ENCODE measurements around the gene ARHGAP42. TPM values are rescaled to one million over a fixed set of nuclear protein-coding genes. Genes with fewer than 3 reads are reported as not detected.

The ARHGAP42 gene
- total and polyA plus RNA-seq, 2 experiments from 2014 or later: 0.74 to 2.7 TPM

GRCh38 chr11:100790073-100790472, 103.0 kb downstream of the ARHGAP42 start:
- Histone ChIP-seq H3K79me2 (ENCODE audit: insufficient read depth) (no peaks in the 10 kb centered on the region), H3K4me1 (ENCODE audit: insufficient read depth) (no peaks in the 10 kb centered on the region), H3K4me2 (ENCODE audit: unreplicated experiment) (no peak overlapping the region), H3K9me3 (ENCODE audit: low read depth) (no peaks in the 10 kb centered on the region), H3K27ac (no peak overlapping the region), H3K4me3 (no peak overlapping the region), H3K9ac (no peak overlapping the region), H3K9me2 (ENCODE audit: insufficient read depth) (no peaks in the 10 kb centered on the region), H2AFZ (no peak overlapping the region), H3K36me3 (ENCODE audit: low read depth) (no peaks in the 10 kb centered on the region), H3F3A (ENCODE audit: insufficient read depth) (no peaks in the 10 kb centered on the region), H3K27me3 (replicated peaks; ENCODE audit: insufficient read depth) (no peaks in the 10 kb centered on the region), H4K20me1 (ENCODE audit: insufficient read depth) (no peaks in the 10 kb centered on the region)
- no peak for TF ChIP-seq EZH2 (IDR thresholded peaks at IDR 0.05; ENCODE audit: insufficient read depth, poor library complexity, severe bottlenecking)
- WGBS, 2 experiments (ENCODE audit: low coverage in 1 of 2, low lambda C conversion rate in 2 of 2, missing lambda C conversion rate in 2 of 2): 74 to 76% methylated on average over 2 of the region's 2 CpGs
- DNase-seq: no peak
- in situ Hi-C loops (cut with MboI): no loop called here

- DNase-seq: no peak
- in situ Hi-C loops (cut with MboI): no loop called here
- Histone ChIP-seq H3K4me1 (ENCODE audit: insufficient read depth) (no peaks in the 10 kb centered on the region), H3K4me2 (ENCODE audit: unreplicated experiment) (no peak overlapping the region), H2AFZ (no peak overlapping the region), H4K20me1 (ENCODE audit: insufficient read depth) (no peaks in the 10 kb centered on the region), H3K27ac (no peak overlapping the region), H3K9ac (no peak overlapping the region), H3K27me3 (replicated peaks; ENCODE audit: insufficient read depth) (no peaks in the 10 kb centered on the region), H3K79me2 (ENCODE audit: insufficient read depth) (no peaks in the 10 kb centered on the region), H3K36me3 (ENCODE audit: low read depth) (no peaks in the 10 kb centered on the region), H3K9me3 (ENCODE audit: low read depth) (no peaks in the 10 kb centered on the region), H3K9me2 (ENCODE audit: insufficient read depth) (no peaks in the 10 kb centered on the region), H3K4me3 (no peak overlapping the region), H3F3A (ENCODE audit: insufficient read depth) (no peaks in the 10 kb centered on the region)
- TF ChIP-seq EZH2phosphoT487 (IDR thresholded peaks at IDR 0.05; ENCODE audit: insufficient read depth, low read depth): no peak
- TF ChIP-seq EZH2 (IDR thresholded peaks at IDR 0.05; ENCODE audit: insufficient read depth, poor library complexity, severe bottlenecking): no peak
Observed at GRCh38 chr11:100791103-100791502, 104.0 kb downstream of the ARHGAP42 start.

DNA sequence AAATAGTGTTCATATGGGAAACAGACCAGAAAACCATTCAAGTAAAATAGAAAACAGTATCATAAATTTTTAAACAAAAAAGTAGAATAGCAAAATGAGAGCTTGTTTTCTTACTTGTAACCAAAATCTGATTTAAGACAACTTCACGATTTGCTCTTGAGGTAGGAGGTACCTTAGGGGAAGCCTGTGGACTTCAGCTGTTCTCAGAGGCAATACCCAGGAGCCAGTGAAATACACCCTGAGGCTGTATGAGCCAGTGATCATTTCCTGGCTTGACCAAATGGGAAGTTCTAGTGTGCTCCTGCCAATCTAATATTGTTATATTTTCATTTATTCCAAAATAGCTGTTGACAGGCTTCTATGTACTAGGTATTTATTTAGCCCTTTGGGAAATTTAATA, 104.8 kb downstream of the ARHGAP42 start:
- 35% methylated on average over 1 of the region's 1 CpG for WGBS, 2 experiments (ENCODE audit: low coverage in 1 of 2, low lambda C conversion rate in 2 of 2, missing lambda C conversion rate in 2 of 2)
- H3K27me3 ChIP-seq (replicated peaks; ENCODE audit: insufficient read depth): no peaks in the 10 kb centered on the region
- no peaks in the 10 kb centered on the region for H3K9me2 ChIP-seq (ENCODE audit: insufficient read depth)
- in situ Hi-C loops (cut with MboI): no loop called here
- no peaks in the 10 kb centered on the region for H3K4me1 ChIP-seq (ENCODE audit: insufficient read depth)
- no peak for TF ChIP-seq EZH2phosphoT487 (IDR thresholded peaks at IDR 0.05; ENCODE audit: insufficient read depth, low read depth)
- no peak for TF ChIP-seq EZH2 (IDR thresholded peaks at IDR 0.05; ENCODE audit: insufficient read depth, poor library complexity, severe bottlenecking)
- no peak overlapping the region for H3K4me2 ChIP-seq (ENCODE audit: unreplicated experiment)
- no peak overlapping the region for H2AFZ ChIP-seq
- no peaks in the 10 kb centered on the region for H3K9me3 ChIP-seq (ENCODE audit: low read depth)
- no peak overlapping the region for H3K4me3 ChIP-seq
- no peak overlapping the region for H3K9ac ChIP-seq
- no peaks in the 10 kb centered on the region for H4K20me1 ChIP-seq (ENCODE audit: insufficient read depth)
- H3K36me3 ChIP-seq (ENCODE audit: low read depth): no peaks in the 10 kb centered on the region
- H3K27ac ChIP-seq: no peak overlapping the region
- no peaks in the 10 kb centered on the region for H3K79me2 ChIP-seq (ENCODE audit: insufficient read depth)
- DNase-seq: peak; percentile 8
- no peaks in the 10 kb centered on the region for H3F3A ChIP-seq (ENCODE audit: insufficient read depth)

DNA sequence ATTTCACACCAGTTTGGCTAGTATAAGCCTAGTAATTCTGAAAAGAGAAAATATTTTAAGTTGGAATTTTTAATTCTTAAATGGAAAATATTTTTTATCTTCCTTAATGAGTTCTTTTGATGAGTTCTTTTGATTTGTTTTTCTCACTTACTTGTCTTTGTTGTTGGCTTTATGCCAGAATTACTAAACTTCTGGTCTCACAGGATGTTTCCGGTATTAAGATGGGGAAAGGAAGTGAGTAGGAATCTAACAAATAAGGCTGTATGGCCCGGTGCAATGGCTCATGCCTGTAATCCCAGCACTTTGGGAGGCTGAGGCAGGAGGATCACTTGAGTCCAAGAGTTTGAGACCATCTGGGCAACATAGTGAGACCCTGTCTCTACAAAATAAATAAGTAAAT, 106.4 kb downstream of the ARHGAP42 start:
- Histone ChIP-seq H3K9ac (no peak overlapping the region), H4K20me1 (ENCODE audit: insufficient read depth) (no peaks in the 10 kb centered on the region), H3K79me2 (ENCODE audit: insufficient read depth) (no peaks in the 10 kb centered on the region), H3K36me3 (ENCODE audit: low read depth) (no peaks in the 10 kb centered on the region), H3F3A (ENCODE audit: insufficient read depth) (no peaks in the 10 kb centered on the region), H3K4me3 (no peak overlapping the region), H3K4me2 (ENCODE audit: unreplicated experiment) (no peak overlapping the region), H3K27ac (no peak overlapping the region), H3K4me1 (ENCODE audit: insufficient read depth) (no peaks in the 10 kb centered on the region), H2AFZ (no peak overlapping the region), H3K27me3 (replicated peaks; ENCODE audit: insufficient read depth) (no peaks in the 10 kb centered on the region), H3K9me3 (ENCODE audit: low read depth) (no peaks in the 10 kb centered on the region), H3K9me2 (ENCODE audit: insufficient read depth) (no peaks in the 10 kb centered on the region)
- TF ChIP-seq EZH2 (IDR thresholded peaks at IDR 0.05; ENCODE audit: insufficient read depth, poor library complexity, severe bottlenecking): no peak
- TF ChIP-seq EZH2phosphoT487 (IDR thresholded peaks at IDR 0.05; ENCODE audit: insufficient read depth, low read depth): no peak
- in situ Hi-C loops (cut with MboI): no loop called here
- 93 to 100% methylated on average over 2 of the region's 2 CpGs for WGBS, 2 experiments (ENCODE audit: low coverage in 1 of 2, low lambda C conversion rate in 2 of 2, missing lambda C conversion rate in 2 of 2)
- DNase-seq: no peak

GRCh38 chr11:100794446-100794845, 107.4 kb downstream of the ARHGAP42 start:
- Histone ChIP-seq H3K4me3 (no peak overlapping the region), H4K20me1 (ENCODE audit: insufficient read depth) (no peaks in the 10 kb centered on the region), H3K27me3 (replicated peaks; ENCODE audit: insufficient read depth) (no peaks in the 10 kb centered on the region), H3K79me2 (ENCODE audit: insufficient read depth) (no peaks in the 10 kb centered on the region), H2AFZ (no peak overlapping the region), H3K4me1 (ENCODE audit: insufficient read depth) (no peaks in the 10 kb centered on the region), H3F3A (ENCODE audit: insufficient read depth) (no peaks in the 10 kb centered on the region), H3K4me2 (ENCODE audit: unreplicated experiment) (no peak overlapping the region), H3K9ac (no peak overlapping the region), H3K36me3 (ENCODE audit: low read depth) (no peaks in the 10 kb centered on the region), H3K27ac (no peak overlapping the region), H3K9me2 (ENCODE audit: insufficient read depth) (no peaks in the 10 kb centered on the region), H3K9me3 (ENCODE audit: low read depth) (no peaks in the 10 kb centered on the region)
- TF ChIP-seq EZH2 (IDR thresholded peaks at IDR 0.05; ENCODE audit: insufficient read depth, poor library complexity, severe bottlenecking) (no peak), EZH2phosphoT487 (IDR thresholded peaks at IDR 0.05; ENCODE audit: insufficient read depth, low read depth) (no peak)
- WGBS, 2 experiments (ENCODE audit: low coverage in 1 of 2, low lambda C conversion rate in 2 of 2, missing lambda C conversion rate in 2 of 2): 67 to 81% methylated on average over 2 of the region's 2 CpGs
- no peak for DNase-seq
- in situ Hi-C loops (cut with MboI): no loop called here
